NCI-H2107 treated with DMSO at 0.1 percent for 48 hours (cell line): ENCODE measurements around the gene ARHGEF9.
"Not testable (repeated sequence)": the region's sequence is repeated elsewhere in the genome, so short reads cannot be mapped to it uniquely, and the experiment has no call there.

Experiments used
- DNase-seq: peaks from one replicate; lab custom pipeline; 2025; ENCODE audit not compliant: unreplicated experiment; lab: John Stamatoyannopoulos, UW

ARHGEF9 gene

GRCh38 chrX:63784902-63785707 lies at the start of gene ARHGEF9:
Gene ARHGEF9, minus strand, starts transcription at chrX:63785214. Its CDS starts 69 bp downstream, at chrX:63785145.
- no peak for DNase-seq

GRCh38 chrX:63825446-63825845 lies 40.4 kb upstream of the ARHGEF9 start:
- not testable (repeated sequence) for DNase-seq

GRCh38 chrX:63818156-63818555 lies 33.1 kb upstream of the ARHGEF9 start:
- no peak for DNase-seq

GRCh38 chrX:63817696-63818095 lies 32.7 kb upstream of the ARHGEF9 start:
- no peak for DNase-seq

GRCh38 chrX:63812823-63813222 lies 27.8 kb upstream of the ARHGEF9 start:
- DNase-seq = no peak

GRCh38 chrX:63810746-63811145 lies 25.7 kb upstream of the ARHGEF9 start:
- DNase-seq = no peak

- no peak for DNase-seq
Measured at GRCh38 chrX:63809173-63809572, 24.2 kb upstream of the ARHGEF9 start.

GRCh38 chrX:63795406-63795805 lies 10.4 kb upstream of the ARHGEF9 start:
- not testable (repeated sequence) for DNase-seq

GRCh38 chrX:63785708-63786040 lies 660 bp upstream of the ARHGEF9 start:
- DNase-seq = no peak

- DNase-seq = no peak
Measured at GRCh38 chrX:63784346-63784901, 590 bp downstream of the ARHGEF9 start.

GRCh38 chrX:63782515-63782914 lies 2.5 kb downstream of the ARHGEF9 start:
- no peak for DNase-seq

- DNase-seq = no peak
Measured at GRCh38 chrX:63768760-63769159, 16.3 kb downstream of the ARHGEF9 start.

GRCh38 chrX:63765712-63766111 lies 19.3 kb downstream of the ARHGEF9 start:
- DNase-seq = no peak

- DNase-seq = no peak
Measured at GRCh38 chrX:63764946-63765345, 20.1 kb downstream of the ARHGEF9 start.

GRCh38 chrX:63761639-63762038 lies 23.4 kb downstream of the ARHGEF9 start:
- DNase-seq = no peak

GRCh38 chrX:63758011-63758410 lies 27.0 kb downstream of the ARHGEF9 start:
- no peak for DNase-seq

- no peak for DNase-seq
Measured at GRCh38 chrX:63755892-63756291, 29.1 kb downstream of the ARHGEF9 start.

GRCh38 chrX:63754860-63755579 lies 30.0 kb downstream of the ARHGEF9 start:
- DNase-seq = peak; percentile 86

- peak; percentile 41 for DNase-seq
Measured at GRCh38 chrX:63754136-63754859, 30.7 kb downstream of the ARHGEF9 start.

GRCh38 chrX:63751481-63751880 lies 33.5 kb downstream of the ARHGEF9 start:
- no peak for DNase-seq

GRCh38 chrX:63750811-63751210 lies 34.2 kb downstream of the ARHGEF9 start:
- DNase-seq = no peak
